ENCODE results near the gene WDR7. TPM values are rescaled to one million over a fixed set of nuclear protein-coding genes. Genes with fewer than 3 reads are reported as not detected.

Gene WDR7
- total and polyA plus RNA-seq, 9 of the 15 experiments (the other 6 are each of a cell fraction or from before 2014, with no cell fraction given) = 1.4 to 9.4 (median 5.3) TPM

DNA sequence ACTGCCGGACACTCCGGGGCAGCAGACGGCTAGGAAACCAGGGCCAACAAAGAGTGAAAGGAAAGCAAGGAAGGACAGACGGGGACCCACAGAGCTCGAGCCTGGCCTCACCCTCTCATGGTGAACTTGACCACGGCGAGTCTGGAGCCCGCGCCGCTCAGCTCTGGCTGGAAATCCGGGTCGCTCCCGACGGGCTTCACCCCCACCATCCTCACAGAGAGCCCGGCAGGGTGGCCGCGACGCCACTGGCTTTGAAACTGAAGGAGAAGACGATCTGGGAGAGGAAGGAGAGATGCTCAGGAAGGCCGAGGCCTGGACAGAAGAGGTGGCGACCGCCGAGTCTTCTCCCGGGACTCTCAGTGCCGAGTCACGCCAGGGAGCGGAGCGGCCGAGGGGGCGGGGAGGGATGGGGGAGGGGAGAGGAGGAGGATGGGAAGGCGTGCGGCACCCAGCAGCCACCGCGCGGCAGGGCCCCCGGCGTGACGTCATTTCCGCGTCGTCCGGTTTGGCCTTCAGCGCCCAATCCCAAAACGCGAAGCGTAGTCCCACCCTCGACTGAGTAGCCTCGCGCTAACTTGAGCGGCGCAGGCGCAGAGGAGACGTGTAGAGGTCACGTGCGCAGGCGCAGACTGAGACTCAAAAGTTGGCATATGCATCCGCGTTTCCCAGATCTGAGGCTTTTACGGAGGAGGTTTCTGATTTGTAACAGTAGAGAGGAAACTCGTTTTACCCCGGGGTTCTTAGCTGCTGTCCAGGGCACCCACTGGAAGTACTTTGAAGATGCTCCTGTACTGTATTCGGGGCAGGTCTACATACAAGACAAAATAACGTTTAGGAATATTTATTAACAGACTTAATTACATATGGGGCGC, 12.7 kb upstream of the WDR7 start, which contains the start of gene TXNL1 (continued):
- no peak for TF ChIP-seq TARDBP (IDR thresholded peaks at IDR 0.05)
- no peak for TF ChIP-seq ZNF76 (CRISPR knock-in tag; IDR thresholded peaks at IDR 0.05; ENCODE audit: borderline replicate concordance)
- TF ChIP-seq CHD1 (IDR thresholded peaks at IDR 0.05; ENCODE audit: low read length) = peak; percentile 20
- TF ChIP-seq ZNF589 (CRISPR knock-in tag; IDR thresholded peaks at IDR 0.05; ENCODE audit: low read depth) = no peak
- TF ChIP-seq FOXK2 (conservative IDR thresholded peaks at IDR 0.05 in 1 of 2, IDR thresholded peaks at IDR 0.05 in 1 of 2; ENCODE audit: low read depth in 2 of 2) = 0 out of 4 replicates have a peak, but pooled peaks of 1 of the 2 experiments have one; percentile 33
- TF ChIP-seq CC2D1A (IDR thresholded peaks at IDR 0.05) = peak; percentile 74; the same call in 1 of the 2 replicates
- no peak for TF ChIP-seq FOXA3 (CRISPR knock-in tag; conservative IDR thresholded peaks at IDR 0.05 in 1 of 2, IDR thresholded peaks at IDR 0.05 in 1 of 2)
- no peak for TF ChIP-seq KDM2B (CRISPR knock-in tag; IDR thresholded peaks at IDR 0.05)
- TF ChIP-seq, protein P1, sequence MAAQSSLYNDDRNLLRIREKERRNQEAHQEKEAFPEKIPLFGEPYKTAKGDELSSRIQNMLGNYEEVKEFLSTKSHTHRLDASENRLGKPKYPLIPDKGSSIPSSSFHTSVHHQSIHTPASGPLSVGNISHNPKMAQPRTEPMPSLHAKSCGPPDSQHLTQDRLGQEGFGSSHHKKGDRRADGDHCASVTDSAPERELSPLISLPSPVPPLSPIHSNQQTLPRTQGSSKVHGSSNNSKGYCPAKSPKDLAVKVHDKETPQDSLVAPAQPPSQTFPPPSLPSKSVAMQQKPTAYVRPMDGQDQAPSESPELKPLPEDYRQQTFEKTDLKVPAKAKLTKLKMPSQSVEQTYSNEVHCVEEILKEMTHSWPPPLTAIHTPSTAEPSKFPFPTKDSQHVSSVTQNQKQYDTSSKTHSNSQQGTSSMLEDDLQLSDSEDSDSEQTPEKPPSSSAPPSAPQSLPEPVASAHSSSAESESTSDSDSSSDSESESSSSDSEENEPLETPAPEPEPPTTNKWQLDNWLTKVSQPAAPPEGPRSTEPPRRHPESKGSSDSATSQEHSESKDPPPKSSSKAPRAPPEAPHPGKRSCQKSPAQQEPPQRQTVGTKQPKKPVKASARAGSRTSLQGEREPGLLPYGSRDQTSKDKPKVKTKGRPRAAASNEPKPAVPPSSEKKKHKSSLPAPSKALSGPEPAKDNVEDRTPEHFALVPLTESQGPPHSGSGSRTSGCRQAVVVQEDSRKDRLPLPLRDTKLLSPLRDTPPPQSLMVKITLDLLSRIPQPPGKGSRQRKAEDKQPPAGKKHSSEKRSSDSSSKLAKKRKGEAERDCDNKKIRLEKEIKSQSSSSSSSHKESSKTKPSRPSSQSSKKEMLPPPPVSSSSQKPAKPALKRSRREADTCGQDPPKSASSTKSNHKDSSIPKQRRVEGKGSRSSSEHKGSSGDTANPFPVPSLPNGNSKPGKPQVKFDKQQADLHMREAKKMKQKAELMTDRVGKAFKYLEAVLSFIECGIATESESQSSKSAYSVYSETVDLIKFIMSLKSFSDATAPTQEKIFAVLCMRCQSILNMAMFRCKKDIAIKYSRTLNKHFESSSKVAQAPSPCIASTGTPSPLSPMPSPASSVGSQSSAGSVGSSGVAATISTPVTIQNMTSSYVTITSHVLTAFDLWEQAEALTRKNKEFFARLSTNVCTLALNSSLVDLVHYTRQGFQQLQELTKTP (IDR thresholded peaks at IDR 0.05; ENCODE audit: low read depth in 1 of 2, partially characterized antibody in 2 of 2) = peak in 1 of 2 experiments; percentile 71
- TF ChIP-seq ZNF124 (CRISPR knock-in tag; IDR thresholded peaks at IDR 0.05) = no peak
- TF ChIP-seq NR1H2 (CRISPR knock-in tag; IDR thresholded peaks at IDR 0.05) = no peak
- TF ChIP-seq MYC (IDR thresholded peaks at IDR 0.05; ENCODE audit: low read depth, low read length) = peak; percentile 60; the same call in 1 of the 2 replicates
- no peak for TF ChIP-seq MYC (CRISPR knock-in tag; IDR thresholded peaks at IDR 0.05; ENCODE audit: borderline replicate concordance, low read depth)
- TF ChIP-seq GABPA (tag; conservative IDR thresholded peaks at IDR 0.05; ENCODE audit: low read depth) = peak; percentile 89
- no peak for TF ChIP-seq TGIF2 (CRISPR knock-in tag; IDR thresholded peaks at IDR 0.05)
- peak; percentile 73 for TF ChIP-seq EP400 (IDR thresholded peaks at IDR 0.05)
- no peak for TF ChIP-seq MBD1 (CRISPR knock-in tag; IDR thresholded peaks at IDR 0.05)
- peak; percentile 29; the same call in 1 of the 2 replicates for TF ChIP-seq RB1 (IDR thresholded peaks at IDR 0.05; ENCODE audit: low read depth)
- TF ChIP-seq RBFOX2 (IDR thresholded peaks at IDR 0.05; ENCODE audit: low read depth, low read length) = peak; percentile 91
- no peak for TF ChIP-seq SMC3 (conservative IDR thresholded peaks at IDR 0.05; ENCODE audit: insufficient read depth, low read depth, low read length)
- peak; percentile 89 for TF ChIP-seq POLR2G (IDR thresholded peaks at IDR 0.05; ENCODE audit: low read depth, low read length)
- 0 out of 4 replicates have a peak, but pooled peaks of 1 of the 2 experiments have one; percentile 58 for TF ChIP-seq TBL1XR1 (IDR thresholded peaks at IDR 0.05; ENCODE audit: low read length in 2 of 2)
- TF ChIP-seq E2F3 (CRISPR knock-in tag; IDR thresholded peaks at IDR 0.05) = no peak

All from K562 (cell line).